Upper lobe of right lung (tissue), 1 donor: ENCODE results near the gene CCR2. TPM values are rescaled to one million over a fixed set of nuclear protein-coding genes. Genes with fewer than 3 reads are reported as not detected.
"Not testable (repeated sequence)": the region's sequence is repeated elsewhere in the genome, so short reads cannot be mapped to it uniquely, and the experiment has no call there.

ENCODE experiments used
- ATAC-seq: fragments of 200-7000 bp; cut with Tn5 transposase; one replicate; pipeline ENCODE4 v1.9.1; 2020; ENCODE audit warnings: mild to moderate bottlenecking, moderate library complexity
- DNase-seq: peaks from one replicate; pipeline ENCODE4 v3.0.0-alpha.2; 2020
- H3K27ac ChIP-seq: fragments of 200-600 bp; one replicate; pipeline ENCODE4 v1.8.0; 2022
- H3K27me3 ChIP-seq: fragments of 200-600 bp; one replicate; pipeline ENCODE4 v1.8.0; 2022; ENCODE audit warnings: mild to moderate bottlenecking
- H3K36me3 ChIP-seq: fragments of 200-600 bp; one replicate; pipeline ENCODE4 v1.8.0; 2022
- H3K4me1 ChIP-seq: fragments of 200-600 bp; one replicate; pipeline ENCODE4 v1.8.0; 2022
- H3K4me3 ChIP-seq: fragments of 200-600 bp; one replicate; pipeline ENCODE4 v1.8.0; 2022; ENCODE audit warnings: mild to moderate bottlenecking
- H3K9me3 ChIP-seq: fragments of 200-600 bp; one replicate; pipeline ENCODE4 v1.8.0; 2022
- intact Hi-C: fragments of 100-400 bp; cut with DNase I; formaldehyde crosslinking; loops from one replicate; pipeline ENCODE4 v1.11.0; 2022
- total RNA-seq: library from RNA; stranded (reverse); fragmentation: NEBNext Ultra II Directional; extraction: Animal tissue kit (Norgen Biotek cat#: 25700); gene quantifications from one replicate; pipeline ENCODE4 v1.2.1, GENCODE V29; 2021
- TF ChIP-seq, protein P1 (sequence below): fragments of 200-600 bp; IDR thresholded peaks from one replicate; pipeline ENCODE4 v1.8.0; 2022; ENCODE audit warnings: antibody characterized with exemption
- donor health status: DM: no; HTN: yes; CAD: no; lungs with severe emphysema.

The CCR2 gene
- total RNA-seq, 1 donor from 2014 or later = 17.8 TPM

DNA sequence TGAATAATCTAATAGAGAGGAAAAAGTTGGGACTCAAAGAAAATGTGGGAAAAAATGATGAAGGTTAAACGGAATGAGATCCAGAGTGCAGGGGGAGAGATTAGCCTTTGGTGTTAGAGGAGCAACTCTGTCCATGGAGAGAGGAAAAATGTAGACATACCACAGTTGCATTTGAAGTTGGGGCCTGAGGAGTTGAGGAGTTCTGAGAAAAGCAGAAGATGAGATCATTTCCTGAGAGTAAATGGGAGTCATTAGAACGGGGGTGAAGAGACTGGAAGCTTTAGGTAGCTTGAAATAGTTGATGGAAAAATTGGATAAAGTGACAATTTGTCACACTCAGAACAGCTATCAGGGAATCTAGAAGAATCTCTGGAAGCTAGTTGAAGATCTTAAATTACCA lies 45.6 kb downstream of the CCR2 start:
- Histone ChIP-seq H3K4me3 (no peak overlapping the region), H3K9me3 (no peaks in the 10 kb centered on the region), H3K4me1 (peaks cover 45% of the 10 kb centered on the region), H3K27me3 (no peaks in the 10 kb centered on the region), H3K36me3 (no peaks in the 10 kb centered on the region), H3K27ac (no peak overlapping the region)
- DNase-seq (no peak), ATAC-seq (peak; percentile 13)
- TF ChIP-seq, protein P1, sequence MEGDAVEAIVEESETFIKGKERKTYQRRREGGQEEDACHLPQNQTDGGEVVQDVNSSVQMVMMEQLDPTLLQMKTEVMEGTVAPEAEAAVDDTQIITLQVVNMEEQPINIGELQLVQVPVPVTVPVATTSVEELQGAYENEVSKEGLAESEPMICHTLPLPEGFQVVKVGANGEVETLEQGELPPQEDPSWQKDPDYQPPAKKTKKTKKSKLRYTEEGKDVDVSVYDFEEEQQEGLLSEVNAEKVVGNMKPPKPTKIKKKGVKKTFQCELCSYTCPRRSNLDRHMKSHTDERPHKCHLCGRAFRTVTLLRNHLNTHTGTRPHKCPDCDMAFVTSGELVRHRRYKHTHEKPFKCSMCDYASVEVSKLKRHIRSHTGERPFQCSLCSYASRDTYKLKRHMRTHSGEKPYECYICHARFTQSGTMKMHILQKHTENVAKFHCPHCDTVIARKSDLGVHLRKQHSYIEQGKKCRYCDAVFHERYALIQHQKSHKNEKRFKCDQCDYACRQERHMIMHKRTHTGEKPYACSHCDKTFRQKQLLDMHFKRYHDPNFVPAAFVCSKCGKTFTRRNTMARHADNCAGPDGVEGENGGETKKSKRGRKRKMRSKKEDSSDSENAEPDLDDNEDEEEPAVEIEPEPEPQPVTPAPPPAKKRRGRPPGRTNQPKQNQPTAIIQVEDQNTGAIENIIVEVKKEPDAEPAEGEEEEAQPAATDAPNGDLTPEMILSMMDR = no peak
- intact Hi-C loops = no loop called here

- Histone ChIP-seq H3K4me1 (peaks cover 44% of the 10 kb centered on the region), H3K4me3 (no peak overlapping the region), H3K9me3 (no peaks in the 10 kb centered on the region), H3K27ac (no peak overlapping the region), H3K36me3 (no peaks in the 10 kb centered on the region), H3K27me3 (no peaks in the 10 kb centered on the region)
- intact Hi-C loops = no loop called here
- DNase-seq (no peak), ATAC-seq (peak; percentile 46)
- TF ChIP-seq, protein P1 = no peak
Measured at GRCh38 chr3:46400000-46400734, 46.3 kb downstream of the CCR2 start.

DNA sequence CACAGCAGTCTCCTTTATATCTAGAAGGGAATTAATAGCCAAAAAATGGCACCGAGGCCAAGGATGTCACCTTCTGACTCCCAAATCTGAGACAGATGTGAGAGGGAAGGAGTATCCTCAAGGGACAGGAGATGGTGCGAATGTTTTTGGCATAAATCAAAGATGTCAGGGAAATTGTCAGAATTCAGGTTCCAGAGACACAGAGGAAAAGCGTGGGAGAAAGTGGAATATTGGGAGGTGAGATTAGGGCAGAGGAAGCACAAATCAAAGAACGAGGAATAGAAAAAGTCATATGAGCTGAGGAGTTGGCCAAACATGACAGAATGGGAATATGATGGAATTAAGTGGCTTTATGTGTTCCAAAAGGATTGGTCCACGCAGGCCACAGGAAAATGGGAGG lies 46.9 kb downstream of the CCR2 start:
- TF ChIP-seq, protein P1 = no peak
- no peak overlapping the region for H3K4me3 ChIP-seq
- no peak for ATAC-seq
- H3K9me3 ChIP-seq = no peaks in the 10 kb centered on the region
- H3K36me3 ChIP-seq = no peaks in the 10 kb centered on the region
- no peak overlapping the region for H3K27ac ChIP-seq
- no peak for DNase-seq
- H3K4me1 ChIP-seq = peaks cover 39% of the 10 kb centered on the region
- no peaks in the 10 kb centered on the region for H3K27me3 ChIP-seq
- intact Hi-C loops = no loop called here

- H3K4me3 ChIP-seq = no peak overlapping the region
- intact Hi-C loops = no loop called here
- no peaks in the 10 kb centered on the region for H3K9me3 ChIP-seq
- no peaks in the 10 kb centered on the region for H3K36me3 ChIP-seq
- H3K27me3 ChIP-seq = no peaks in the 10 kb centered on the region
- H3K27ac ChIP-seq = no peak overlapping the region
- ATAC-seq (no peak), DNase-seq (no peak)
- TF ChIP-seq, protein P1 = no peak
- H3K4me1 ChIP-seq = peaks cover 39% of the 10 kb centered on the region
Measured at GRCh38 chr3:46401579-46401978, 47.7 kb downstream of the CCR2 start.

- DNase-seq, H3K27ac ChIP-seq, H3K9me3 ChIP-seq, H3K4me3 ChIP-seq, H3K27me3 ChIP-seq, intact Hi-C loops, H3K36me3 ChIP-seq, ATAC-seq: not testable (repeated sequence)
- peaks cover 41% of the 10 kb centered on the region for H3K4me1 ChIP-seq
Measured at GRCh38 chr3:46402902-46403301, 49.0 kb downstream of the CCR2 start.

DNA sequence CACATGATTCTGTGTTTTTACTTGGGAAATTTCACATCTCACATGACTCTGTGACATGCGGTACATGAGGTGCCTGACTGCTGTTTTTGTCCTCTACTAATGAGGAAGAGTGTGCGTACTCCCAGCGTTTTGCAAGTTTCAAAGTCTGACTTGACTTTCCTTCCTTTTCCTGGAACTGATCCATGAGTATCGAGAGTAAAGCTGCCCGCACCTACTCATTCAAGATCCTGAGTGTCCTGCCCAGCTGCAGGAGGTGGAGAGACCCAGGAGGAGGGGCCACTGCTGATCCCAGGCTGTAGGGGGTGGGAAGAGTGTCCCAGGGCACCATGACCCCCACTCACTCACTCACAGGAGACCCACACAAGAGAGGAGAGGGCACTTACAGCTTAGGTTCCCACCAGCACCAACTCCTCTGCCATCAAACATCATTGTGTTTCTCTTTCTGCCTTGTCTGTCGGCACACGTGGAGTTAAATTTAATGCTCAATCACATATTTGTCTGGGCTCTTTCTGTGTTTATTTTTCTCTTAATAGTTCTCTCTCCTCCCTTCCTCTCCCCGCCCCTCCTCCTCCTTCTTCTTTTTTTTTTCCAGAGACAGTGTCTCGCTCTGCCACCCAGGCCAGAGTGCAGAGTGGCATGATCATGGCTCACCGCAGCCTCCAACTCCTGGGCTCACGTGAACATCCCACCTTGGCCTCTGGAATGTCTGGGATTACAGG lies 51.5 kb downstream of the CCR2 start:
- TF ChIP-seq, protein P1 = no peak
- Histone ChIP-seq H3K9me3 (no peaks in the 10 kb centered on the region), H3K27ac (peak overlapping the region; percentile 93), H3K27me3 (no peaks in the 10 kb centered on the region), H3K4me3 (peak overlapping the region; percentile 52), H3K4me1 (peaks cover 40% of the 10 kb centered on the region), H3K36me3 (peaks cover 8% of the 10 kb centered on the region)
- ATAC-seq (peak; percentile 76), DNase-seq (peak; percentile 82)
- intact Hi-C loops = no loop called here
